Liver (tissue), 9 donors: ENCODE data around the gene GFM2. TPM values are rescaled to one million over a fixed set of nuclear protein-coding genes. Genes with fewer than 3 reads are reported as not detected.
A peak's percentile ranks its signal among the peaks of the same experiment; 100 is the strongest.

Experiments
- DNase-seq: peaks from one replicate; pipeline ENCODE4 v3.0.0-alpha.2; 2017; ENCODE audit warnings: low spot score
- H3K27ac ChIP-seq, 2 donors: one replicate each; pipeline ENCODE4 v1.7.0; 2013; ENCODE audit warnings: inconsistent platforms in 2 of 2, low read length in 2 of 2, control low read depth in 1 of 2, low read depth in 1 of 2, mild to moderate bottlenecking in 1 of 2
- H3K27me3 ChIP-seq, 4 donors: one replicate each; pipeline versions ENCODE4 v1.6.1 to v1.7.0; 2013; ENCODE audit warnings: low read length in 3 of 4, inconsistent platforms in 1 of 4, mild to moderate bottlenecking in 1 of 4, moderate library complexity in 1 of 4; ENCODE audit not compliant: control insufficient read depth in 4 of 4, insufficient read depth in 4 of 4
- H3K36me3 ChIP-seq, 4 donors: one replicate each; pipeline versions ENCODE4 v1.6.1 to v1.7.0; 2013; ENCODE audit warnings: low read length in 3 of 4, mild to moderate bottlenecking in 3 of 4, low read depth in 1 of 4, moderate library complexity in 1 of 4; ENCODE audit not compliant: control insufficient read depth in 4 of 4, insufficient read depth in 3 of 4
- H3K4me1 ChIP-seq, 4 donors: one replicate each; pipeline versions ENCODE4 v1.6.1 to v1.7.0; 2013; ENCODE audit warnings: low read length in 3 of 4, mild to moderate bottlenecking in 3 of 4, moderate library complexity in 1 of 4; ENCODE audit not compliant: control insufficient read depth in 4 of 4, insufficient read depth in 4 of 4
- H3K4me3 ChIP-seq, 3 donors: one replicate each; pipeline versions ENCODE4 v1.6.1 to v1.7.0; 2013; ENCODE audit warnings: low read length in 3 of 3, control low read depth in 1 of 3, low read depth in 1 of 3, mild to moderate bottlenecking in 1 of 3
- H3K9ac ChIP-seq, 2 donors: one replicate each; pipeline ENCODE4 v1.7.0; 2013; ENCODE audit warnings: low read length in 2 of 2, mild to moderate bottlenecking in 2 of 2, moderate library complexity in 2 of 2, control low read depth in 1 of 2, low read depth in 1 of 2
- H3K9me3 ChIP-seq, 4 donors: one replicate each; pipeline versions ENCODE4 v1.6.1 to v1.7.0; 2013; ENCODE audit warnings: low read length in 3 of 4; ENCODE audit not compliant: control insufficient read depth in 4 of 4
- FOXA1 ChIP-seq: IDR thresholded peaks from 2 replicates; pipeline ENCODE4 v1.6.1; 2016; ENCODE audit warnings: antibody characterized with exemption
- FOXA2 ChIP-seq: IDR thresholded peaks from 2 replicates; pipeline ENCODE4 v1.6.1; 2016; ENCODE audit warnings: antibody characterized with exemption
- GABPA ChIP-seq, 2 donors: IDR thresholded peaks in 1 of 2; conservative IDR thresholded peaks in 1 of 2; 2 replicates each; pipeline ENCODE4 v1.6.1; 2016; ENCODE audit warnings: antibody characterized with exemption in 2 of 2, mild to moderate bottlenecking in 1 of 2, moderate library complexity in 1 of 2
- HNF4A ChIP-seq, 2 donors: conservative IDR thresholded peaks; 2 replicates each; pipeline ENCODE4 v1.6.1; 2016; ENCODE audit warnings: antibody characterized with exemption in 2 of 2, mild to moderate bottlenecking in 2 of 2
- HNF4G ChIP-seq: IDR thresholded peaks from 2 replicates; pipeline ENCODE4 v1.6.1; 2016; ENCODE audit warnings: antibody characterized with exemption
- JUND ChIP-seq, 2 donors: IDR thresholded peaks; 2 replicates each; pipeline ENCODE4 v1.6.1; 2016; ENCODE audit warnings: antibody characterized with exemption in 2 of 2
- NR2F2 ChIP-seq: IDR thresholded peaks from 2 replicates; pipeline ENCODE4 v1.6.1; 2016; ENCODE audit warnings: antibody characterized with exemption
- RAD21 ChIP-seq, 2 donors: IDR thresholded peaks; 2 replicates each; pipeline ENCODE4 v1.6.1; 2016; ENCODE audit warnings: antibody characterized with exemption in 2 of 2, mild to moderate bottlenecking in 2 of 2
- RXRA ChIP-seq, 2 donors: IDR thresholded peaks; 2 replicates each; pipeline ENCODE4 v1.6.1; 2017 to 2018; ENCODE audit warnings: antibody characterized with exemption in 2 of 2, mild to moderate bottlenecking in 1 of 2
- SP1 ChIP-seq: IDR thresholded peaks from 2 replicates; pipeline ENCODE4 v1.6.1; 2018; ENCODE audit warnings: antibody characterized with exemption, mild to moderate bottlenecking
- TAF1 ChIP-seq: conservative IDR thresholded peaks from 2 replicates; pipeline ENCODE4 v1.6.1; 2016; ENCODE audit warnings: antibody characterized with exemption, mild to moderate bottlenecking
- YY1 ChIP-seq: IDR thresholded peaks from 2 replicates; pipeline ENCODE4 v1.6.1; 2016; ENCODE audit warnings: antibody characterized with exemption, mild to moderate bottlenecking
- WGBS: extraction: QIAGEN DNeasy Blood & Tissue Kit; methylation state at CpG from one replicate; pipeline ENCODE4 v1.1.7; 2013; 5-methylcytosine and 5-hydroxymethylcytosine counted together
- polyA plus RNA-seq, 2 donors: library from polyadenylated mRNA; stranded (reverse) in 1 of 2; unstranded in 1 of 2; fragments of 200-250 nt in 1 of 2; fragments of >200 nt in 1 of 2; fragmentation: Nextera tagmentation in 1 of 2; extraction: Ambion mirVana in 1 of 2; gene quantifications; one replicate each; pipeline versions ENCODE4 v1.2.1 to v1.2.3, GENCODE V29; 2013 to 2015
- total RNA-seq, 2 donors: library from RNA; depleted of rRNA; stranded (reverse); fragments of >200 nt; gene quantifications; one replicate each; pipeline ENCODE4 v1.2.3, GENCODE V29; 2014
- TF ChIP-seq, protein P1 (sequence below): IDR thresholded peaks from 2 replicates; pipeline ENCODE4 v1.6.1; 2016; ENCODE audit warnings: antibody characterized with exemption
- TF ChIP-seq, protein P2 (sequence below): IDR thresholded peaks from 2 replicates; pipeline ENCODE4 v1.6.1; 2016; ENCODE audit warnings: antibody characterized with exemption, mild to moderate bottlenecking
- TF ChIP-seq, protein P3 (sequence below): IDR thresholded peaks from 2 replicates; pipeline ENCODE4 v1.6.1; 2016; ENCODE audit warnings: antibody characterized with exemption
- TF ChIP-seq, protein P4 (sequence below): fragments of 150-350 bp; IDR thresholded peaks from 2 replicates; pipeline ENCODE4 v1.5.1; 2017; ENCODE audit warnings: improper control_type of control experiment, low read depth, low read length; ENCODE audit not compliant: missing input control
- donor health status: healthy.
- donor health status: healthy.
- donor health status: healthy.
- donor health status: healthy.
- donor health status: healthy.

Gene GFM2
- total and polyA plus RNA-seq, 4 donors: 14.6 to 41.0 (median 24.7) TPM

DNA sequence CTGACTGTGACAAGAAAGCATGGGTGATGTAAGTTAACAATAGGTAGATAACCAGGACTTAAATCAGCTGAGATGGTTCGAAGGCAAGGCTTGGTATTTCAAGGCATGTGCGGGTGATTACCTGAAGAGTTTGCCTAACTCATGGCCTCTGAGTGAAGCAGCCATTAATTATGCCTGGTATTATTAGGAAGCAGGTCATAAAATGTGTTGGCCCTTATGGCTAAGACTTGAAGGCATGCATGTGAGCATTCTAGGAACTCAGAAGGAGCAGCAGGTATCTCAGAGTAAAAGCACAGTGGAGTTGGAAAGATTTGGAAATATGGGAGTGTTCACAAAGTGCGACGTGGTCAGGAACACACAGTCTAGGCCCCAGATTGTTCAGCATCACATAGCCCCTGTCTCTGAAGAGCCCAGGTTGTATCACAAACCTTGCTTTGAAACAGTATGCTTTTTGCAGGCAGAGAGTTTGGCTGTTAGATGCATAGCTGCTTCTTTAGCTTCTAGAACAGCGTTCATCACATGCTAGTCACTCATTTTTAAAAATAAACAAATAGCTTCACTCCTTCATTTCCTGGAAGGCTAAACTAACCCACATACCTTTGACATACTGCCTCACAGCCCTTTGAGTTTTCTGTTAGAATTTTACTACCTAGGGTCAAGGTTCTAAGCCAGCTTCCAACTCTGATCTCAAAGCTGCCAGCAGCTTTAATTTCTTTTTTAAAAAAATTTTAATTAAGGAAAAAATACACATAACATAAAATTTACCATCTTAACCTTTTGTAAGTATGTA is 79.8 kb downstream of the GFM2 start:
- Histone ChIP-seq H3K4me1 (peaks cover 0 to 18% (median 9%) of the 10 kb centered on the region in 4 donors), H3K27ac (no peak overlapping the region), H3K9me3 (no peaks in the 10 kb centered on the region), H3K9ac (no peak overlapping the region), H3K27me3 (no peaks in the 10 kb centered on the region), H3K36me3 (peaks cover 0 to 18% (median 9%) of the 10 kb centered on the region in 4 donors), H3K4me3 (no peak overlapping the region)
- TF ChIP-seq JUND (IDR thresholded peaks at IDR 0.05) (peak in 1 of 2 donors; percentile 9), HNF4A (conservative IDR thresholded peaks at IDR 0.05) (peak; percentile 74 to 90), HNF4G (no peak), FOXA2 (no peak), FOXA1 (no peak), SP1 (no peak), RAD21 (IDR thresholded peaks at IDR 0.05) (no peak), GABPA (IDR thresholded peaks at IDR 0.05 in 1 of 2, conservative IDR thresholded peaks at IDR 0.05 in 1 of 2) (no peak), RXRA (IDR thresholded peaks at IDR 0.05) (peak; percentile 42 to 54), YY1 (peak; percentile 3), NR2F2 (no peak)
- TF ChIP-seq, protein P1, sequence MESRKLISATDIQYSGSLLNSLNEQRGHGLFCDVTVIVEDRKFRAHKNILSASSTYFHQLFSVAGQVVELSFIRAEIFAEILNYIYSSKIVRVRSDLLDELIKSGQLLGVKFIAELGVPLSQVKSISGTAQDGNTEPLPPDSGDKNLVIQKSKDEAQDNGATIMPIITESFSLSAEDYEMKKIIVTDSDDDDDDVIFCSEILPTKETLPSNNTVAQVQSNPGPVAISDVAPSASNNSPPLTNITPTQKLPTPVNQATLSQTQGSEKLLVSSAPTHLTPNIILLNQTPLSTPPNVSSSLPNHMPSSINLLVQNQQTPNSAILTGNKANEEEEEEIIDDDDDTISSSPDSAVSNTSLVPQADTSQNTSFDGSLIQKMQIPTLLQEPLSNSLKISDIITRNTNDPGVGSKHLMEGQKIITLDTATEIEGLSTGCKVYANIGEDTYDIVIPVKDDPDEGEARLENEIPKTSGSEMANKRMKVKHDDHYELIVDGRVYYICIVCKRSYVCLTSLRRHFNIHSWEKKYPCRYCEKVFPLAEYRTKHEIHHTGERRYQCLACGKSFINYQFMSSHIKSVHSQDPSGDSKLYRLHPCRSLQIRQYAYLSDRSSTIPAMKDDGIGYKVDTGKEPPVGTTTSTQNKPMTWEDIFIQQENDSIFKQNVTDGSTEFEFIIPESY: no peak
- TF ChIP-seq, protein P2, sequence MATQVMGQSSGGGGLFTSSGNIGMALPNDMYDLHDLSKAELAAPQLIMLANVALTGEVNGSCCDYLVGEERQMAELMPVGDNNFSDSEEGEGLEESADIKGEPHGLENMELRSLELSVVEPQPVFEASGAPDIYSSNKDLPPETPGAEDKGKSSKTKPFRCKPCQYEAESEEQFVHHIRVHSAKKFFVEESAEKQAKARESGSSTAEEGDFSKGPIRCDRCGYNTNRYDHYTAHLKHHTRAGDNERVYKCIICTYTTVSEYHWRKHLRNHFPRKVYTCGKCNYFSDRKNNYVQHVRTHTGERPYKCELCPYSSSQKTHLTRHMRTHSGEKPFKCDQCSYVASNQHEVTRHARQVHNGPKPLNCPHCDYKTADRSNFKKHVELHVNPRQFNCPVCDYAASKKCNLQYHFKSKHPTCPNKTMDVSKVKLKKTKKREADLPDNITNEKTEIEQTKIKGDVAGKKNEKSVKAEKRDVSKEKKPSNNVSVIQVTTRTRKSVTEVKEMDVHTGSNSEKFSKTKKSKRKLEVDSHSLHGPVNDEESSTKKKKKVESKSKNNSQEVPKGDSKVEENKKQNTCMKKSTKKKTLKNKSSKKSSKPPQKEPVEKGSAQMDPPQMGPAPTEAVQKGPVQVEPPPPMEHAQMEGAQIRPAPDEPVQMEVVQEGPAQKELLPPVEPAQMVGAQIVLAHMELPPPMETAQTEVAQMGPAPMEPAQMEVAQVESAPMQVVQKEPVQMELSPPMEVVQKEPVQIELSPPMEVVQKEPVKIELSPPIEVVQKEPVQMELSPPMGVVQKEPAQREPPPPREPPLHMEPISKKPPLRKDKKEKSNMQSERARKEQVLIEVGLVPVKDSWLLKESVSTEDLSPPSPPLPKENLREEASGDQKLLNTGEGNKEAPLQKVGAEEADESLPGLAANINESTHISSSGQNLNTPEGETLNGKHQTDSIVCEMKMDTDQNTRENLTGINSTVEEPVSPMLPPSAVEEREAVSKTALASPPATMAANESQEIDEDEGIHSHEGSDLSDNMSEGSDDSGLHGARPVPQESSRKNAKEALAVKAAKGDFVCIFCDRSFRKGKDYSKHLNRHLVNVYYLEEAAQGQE: peak; percentile 17
- TF ChIP-seq, protein P3, sequence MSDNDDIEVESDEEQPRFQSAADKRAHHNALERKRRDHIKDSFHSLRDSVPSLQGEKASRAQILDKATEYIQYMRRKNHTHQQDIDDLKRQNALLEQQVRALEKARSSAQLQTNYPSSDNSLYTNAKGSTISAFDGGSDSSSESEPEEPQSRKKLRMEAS: peak; percentile 35
- DNase-seq: no peak
- 76% methylated on average over 5 of the region's 5 CpGs for WGBS

DNA sequence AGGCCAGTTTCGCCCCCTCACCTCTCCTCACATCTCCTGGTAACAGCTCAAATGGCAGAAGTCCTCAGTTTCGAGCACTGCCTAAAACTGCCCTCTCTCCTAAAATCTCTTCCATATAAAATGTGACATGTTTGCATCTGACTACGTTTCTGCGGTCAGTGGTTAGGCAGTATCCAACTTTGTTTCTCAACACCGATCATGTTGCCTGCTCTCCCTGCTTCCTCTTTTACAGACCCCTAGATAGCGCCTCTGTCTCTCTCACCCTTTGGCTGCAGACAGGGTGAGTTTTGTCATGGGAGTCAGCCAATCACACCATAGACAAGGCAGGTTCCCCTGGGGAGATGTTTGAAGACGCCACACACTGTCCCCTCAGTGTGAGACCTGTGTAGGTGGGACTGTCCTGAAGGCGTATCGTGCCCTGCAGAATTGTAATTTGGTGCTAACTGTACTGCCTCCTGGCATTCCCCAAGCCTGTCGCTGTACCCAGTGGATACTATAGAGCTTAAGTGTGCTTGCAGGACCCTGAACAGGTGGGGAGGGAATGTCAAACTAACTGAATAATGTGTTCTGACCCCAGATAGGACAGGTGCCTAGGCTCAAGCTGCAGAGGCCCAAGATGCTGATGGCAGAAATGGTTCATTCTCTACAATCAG is 80.8 kb downstream of the GFM2 start:
- 62% methylated on average over 10 of the region's 10 CpGs for WGBS
- Histone ChIP-seq H3K27ac (peak overlapping the region; percentile 79 to 83), H3K4me3 (peak overlapping the region; percentile 65 to 92 (median 78)), H3K27me3 (no peaks in the 10 kb centered on the region), H3K9me3 (no peaks in the 10 kb centered on the region), H3K4me1 (peaks cover 0 to 18% (median 9%) of the 10 kb centered on the region in 4 donors), H3K36me3 (peaks cover 0 to 13% (median 8%) of the 10 kb centered on the region in 4 donors), H3K9ac (peak overlapping the region; percentile 33 to 69)
- TF ChIP-seq TAF1 (no peak), FOXA1 (no peak), YY1 (no peak)
- TF ChIP-seq, protein P3: no peak
- TF ChIP-seq, protein P4, sequence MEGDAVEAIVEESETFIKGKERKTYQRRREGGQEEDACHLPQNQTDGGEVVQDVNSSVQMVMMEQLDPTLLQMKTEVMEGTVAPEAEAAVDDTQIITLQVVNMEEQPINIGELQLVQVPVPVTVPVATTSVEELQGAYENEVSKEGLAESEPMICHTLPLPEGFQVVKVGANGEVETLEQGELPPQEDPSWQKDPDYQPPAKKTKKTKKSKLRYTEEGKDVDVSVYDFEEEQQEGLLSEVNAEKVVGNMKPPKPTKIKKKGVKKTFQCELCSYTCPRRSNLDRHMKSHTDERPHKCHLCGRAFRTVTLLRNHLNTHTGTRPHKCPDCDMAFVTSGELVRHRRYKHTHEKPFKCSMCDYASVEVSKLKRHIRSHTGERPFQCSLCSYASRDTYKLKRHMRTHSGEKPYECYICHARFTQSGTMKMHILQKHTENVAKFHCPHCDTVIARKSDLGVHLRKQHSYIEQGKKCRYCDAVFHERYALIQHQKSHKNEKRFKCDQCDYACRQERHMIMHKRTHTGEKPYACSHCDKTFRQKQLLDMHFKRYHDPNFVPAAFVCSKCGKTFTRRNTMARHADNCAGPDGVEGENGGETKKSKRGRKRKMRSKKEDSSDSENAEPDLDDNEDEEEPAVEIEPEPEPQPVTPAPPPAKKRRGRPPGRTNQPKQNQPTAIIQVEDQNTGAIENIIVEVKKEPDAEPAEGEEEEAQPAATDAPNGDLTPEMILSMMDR: no peak
- DNase-seq: no peak
